ENCODE measurements around the gene ARAP1. TPM values are rescaled to one million over a fixed set of nuclear protein-coding genes. Genes with fewer than 3 reads are reported as not detected.

Gene ARAP1
- total and polyA plus RNA-seq, 2 of the 8 experiments (the other 6 are each of a cell fraction or from before 2014, with no cell fraction given) = 25.7 to 61.6 TPM

GRCh38 chr11:72712168-72712751 is 39.9 kb downstream of the ARAP1 start (continued):
- TF ChIP-seq ZNF274 (IDR thresholded peaks at IDR 0.05; ENCODE audit: borderline replicate concordance, extremely low read depth, low read length) = no peak
- no peak for TF ChIP-seq SIN3A (conservative IDR thresholded peaks at IDR 0.05 in 1 of 2, IDR thresholded peaks at IDR 0.05 in 1 of 2; ENCODE audit: low read depth in 1 of 2, low read length in 2 of 2)
- no peak for TF ChIP-seq SRF (IDR thresholded peaks at IDR 0.05; ENCODE audit: low read depth, low read length)
- TF ChIP-seq POLR2AphosphoS5 (IDR thresholded peaks at IDR 0.05; ENCODE audit: low read depth, low read length) = no peak
- TF ChIP-seq RAD21 (IDR thresholded peaks at IDR 0.05 in 1 of 2, conservative IDR thresholded peaks at IDR 0.05 in 1 of 2; ENCODE audit: low read depth in 2 of 2, low read length in 2 of 2) = no peak
- no peak for TF ChIP-seq MAFK (IDR thresholded peaks at IDR 0.05; ENCODE audit: low read depth, low read length)
- TF ChIP-seq POU5F1 (IDR thresholded peaks at IDR 0.05; ENCODE audit: low read depth, low read length) = no peak
- no peak for TF ChIP-seq TBP (IDR thresholded peaks at IDR 0.05; ENCODE audit: low read depth, low read length)
- no peak for TF ChIP-seq JUN (IDR thresholded peaks at IDR 0.05; ENCODE audit: low read depth, low read length)

All from H1 (cell line).